WERI-Rb-1 (cell line): ENCODE measurements around the gene TMSB4X.

Experiments
- DNase-seq: peaks from one replicate; pipeline ENCODE4 v3.0.0-alpha.2; 2020
- H3K27ac ChIP-seq: fragments of 250-450 bp; sonication (Bioruptor Pico); 2 replicates; pipeline ENCODE4 v1.5.1; 2020; ENCODE audit warnings: mild to moderate bottlenecking, moderate library complexity
- H3K27me3 ChIP-seq: fragments of 250-450 bp; sonication (Bioruptor Pico); 2 replicates; pipeline ENCODE4 v1.5.1; 2021; ENCODE audit warnings: mild to moderate bottlenecking, low read depth, moderate library complexity; ENCODE audit not compliant: insufficient read depth, severe bottlenecking
- H3K36me3 ChIP-seq: fragments of 250-450 bp; sonication (Bioruptor Pico); 2 replicates; pipeline ENCODE4 v1.5.1; 2020; ENCODE audit warnings: mild to moderate bottlenecking, moderate library complexity
- H3K4me3 ChIP-seq: 2 replicates; pipeline ENCODE4 v1.5.1; 2011; ENCODE audit warnings: low read depth, mild to moderate bottlenecking, control low read depth, low read length
- H3K9me3 ChIP-seq: fragments of 250-450 bp; sonication (Bioruptor Pico); 2 replicates; pipeline ENCODE4 v1.5.1; 2021; ENCODE audit warnings: mild to moderate bottlenecking, moderate library complexity; ENCODE audit not compliant: severe bottlenecking
- TF ChIP-seq, protein P1 (sequence below): IDR thresholded peaks from 2 replicates; pipeline ENCODE4 v1.5.1; 2011; ENCODE audit warnings: low read depth, mild to moderate bottlenecking, control low read depth, inconsistent platforms, low read length

TMSB4X gene

DNA sequence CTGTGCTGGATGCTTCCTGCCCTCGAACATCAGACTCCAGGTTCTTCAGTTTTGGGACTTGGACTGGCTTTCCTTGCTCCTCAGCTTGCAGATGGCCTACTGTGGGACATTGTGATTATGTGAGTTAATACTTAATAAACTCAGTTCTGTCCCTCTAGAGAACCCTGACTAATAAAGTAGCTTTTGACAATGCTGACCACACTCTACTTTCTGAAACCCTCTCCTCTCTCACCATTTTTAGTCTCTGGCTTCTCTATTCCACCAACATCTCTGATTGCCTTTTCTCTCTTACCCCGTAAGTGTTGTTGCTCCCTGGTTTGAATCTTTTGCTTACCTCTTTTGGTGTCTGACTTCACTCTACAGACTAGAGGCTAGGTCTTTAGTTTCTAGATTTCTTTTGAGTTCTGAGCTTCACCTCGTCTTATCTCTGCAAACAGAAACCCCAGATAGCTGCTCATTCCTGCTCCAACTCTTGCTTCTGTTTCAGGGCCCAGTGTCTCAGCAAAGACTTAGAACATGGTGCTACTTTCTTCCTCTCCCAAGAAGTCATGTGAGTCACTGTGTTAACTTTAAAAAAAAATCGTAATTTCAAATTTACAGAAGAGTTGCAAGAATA, 11.4 kb downstream of the TMSB4X start:
- DNase-seq: no peak
- TF ChIP-seq, protein P1, sequence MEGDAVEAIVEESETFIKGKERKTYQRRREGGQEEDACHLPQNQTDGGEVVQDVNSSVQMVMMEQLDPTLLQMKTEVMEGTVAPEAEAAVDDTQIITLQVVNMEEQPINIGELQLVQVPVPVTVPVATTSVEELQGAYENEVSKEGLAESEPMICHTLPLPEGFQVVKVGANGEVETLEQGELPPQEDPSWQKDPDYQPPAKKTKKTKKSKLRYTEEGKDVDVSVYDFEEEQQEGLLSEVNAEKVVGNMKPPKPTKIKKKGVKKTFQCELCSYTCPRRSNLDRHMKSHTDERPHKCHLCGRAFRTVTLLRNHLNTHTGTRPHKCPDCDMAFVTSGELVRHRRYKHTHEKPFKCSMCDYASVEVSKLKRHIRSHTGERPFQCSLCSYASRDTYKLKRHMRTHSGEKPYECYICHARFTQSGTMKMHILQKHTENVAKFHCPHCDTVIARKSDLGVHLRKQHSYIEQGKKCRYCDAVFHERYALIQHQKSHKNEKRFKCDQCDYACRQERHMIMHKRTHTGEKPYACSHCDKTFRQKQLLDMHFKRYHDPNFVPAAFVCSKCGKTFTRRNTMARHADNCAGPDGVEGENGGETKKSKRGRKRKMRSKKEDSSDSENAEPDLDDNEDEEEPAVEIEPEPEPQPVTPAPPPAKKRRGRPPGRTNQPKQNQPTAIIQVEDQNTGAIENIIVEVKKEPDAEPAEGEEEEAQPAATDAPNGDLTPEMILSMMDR: no peak
- Histone ChIP-seq H3K27ac (no peak overlapping the region), H3K4me3 (no peak overlapping the region), H3K9me3 (no peaks in the 10 kb centered on the region), H3K27me3 (no peaks in the 10 kb centered on the region), H3K36me3 (no peaks in the 10 kb centered on the region)

DNA sequence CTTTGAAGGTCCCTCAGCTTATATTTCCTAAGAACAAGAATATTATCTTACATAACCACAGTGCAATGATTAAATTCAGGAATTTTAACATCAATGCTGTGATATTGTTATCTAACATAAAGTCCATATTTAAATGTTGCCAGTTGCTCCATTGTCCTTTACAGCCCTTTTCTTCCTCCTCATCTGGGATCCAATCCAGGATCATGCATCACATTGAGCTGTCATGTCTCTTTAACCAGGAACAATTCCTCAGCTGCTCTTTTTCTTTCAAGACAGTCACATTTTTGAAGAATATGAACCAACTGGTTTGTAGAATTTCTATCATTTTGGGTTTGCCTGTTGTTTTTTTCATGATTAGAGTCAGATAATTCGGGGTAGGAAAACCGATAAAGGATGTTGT, 12.0 kb downstream of the TMSB4X start:
- no peak overlapping the region for H3K4me3 ChIP-seq
- TF ChIP-seq, protein P1: no peak
- no peaks in the 10 kb centered on the region for H3K27me3 ChIP-seq
- DNase-seq: no peak
- H3K36me3 ChIP-seq: no peaks in the 10 kb centered on the region
- H3K9me3 ChIP-seq: no peaks in the 10 kb centered on the region
- no peak overlapping the region for H3K27ac ChIP-seq

DNA sequence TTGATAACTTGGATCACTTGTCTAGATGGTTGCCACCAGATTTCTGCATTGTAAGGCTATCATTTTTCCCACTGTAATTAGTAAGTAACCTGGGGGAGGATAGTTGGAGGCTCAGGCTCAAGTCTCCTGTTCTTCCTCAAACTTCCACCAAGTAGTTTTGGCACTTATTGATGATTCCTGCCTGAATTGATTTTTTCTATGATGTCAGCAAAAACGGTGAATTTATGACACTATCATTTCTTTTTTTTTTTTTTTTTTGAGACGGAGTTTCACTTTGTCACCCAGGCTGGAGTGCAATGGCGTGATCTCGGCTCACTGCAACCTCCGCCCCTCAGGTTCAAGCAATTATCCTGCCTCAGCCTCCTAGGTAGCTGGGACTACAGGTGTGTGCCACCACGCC, 12.4 kb downstream of the TMSB4X start:
- H3K36me3 ChIP-seq: no peaks in the 10 kb centered on the region
- DNase-seq: no peak
- no peak overlapping the region for H3K27ac ChIP-seq
- no peaks in the 10 kb centered on the region for H3K27me3 ChIP-seq
- H3K9me3 ChIP-seq: no peaks in the 10 kb centered on the region
- no peak overlapping the region for H3K4me3 ChIP-seq
- TF ChIP-seq, protein P1: no peak

DNA sequence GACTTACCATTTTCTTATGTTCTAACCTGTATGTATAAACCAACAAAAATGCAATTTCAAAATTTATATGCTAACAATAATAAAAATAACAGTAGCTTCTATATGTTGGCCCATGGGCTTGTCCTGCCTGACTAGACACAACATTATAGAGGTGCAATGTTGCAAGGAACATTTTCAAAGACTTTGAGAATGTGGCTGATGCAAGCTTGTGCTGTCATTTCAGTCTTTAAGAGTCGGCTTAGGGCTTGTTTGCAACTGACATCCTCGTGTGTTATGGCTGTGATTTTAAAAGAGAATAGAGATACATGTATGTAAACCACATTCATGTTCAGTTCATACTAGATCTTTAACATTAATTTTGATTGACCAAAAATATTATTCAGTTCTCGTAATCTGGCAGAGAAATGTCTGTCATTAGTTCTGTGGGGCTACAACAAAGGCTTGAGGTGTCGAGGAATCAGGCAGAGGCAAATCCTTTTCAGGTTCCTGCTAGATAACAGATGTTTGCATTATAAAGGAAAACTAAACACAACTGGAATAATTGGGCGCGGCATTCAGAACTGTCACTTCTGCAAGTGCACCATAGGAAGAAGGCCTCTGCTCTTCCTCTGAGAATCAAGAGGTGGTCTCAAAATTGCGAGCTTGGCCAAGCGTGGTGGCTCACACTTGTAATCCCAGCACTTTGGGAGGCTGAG, 13.1 kb downstream of the TMSB4X start:
- Histone ChIP-seq H3K27me3 (no peaks in the 10 kb centered on the region), H3K4me3 (no peak overlapping the region), H3K36me3 (no peaks in the 10 kb centered on the region), H3K27ac (no peak overlapping the region), H3K9me3 (no peaks in the 10 kb centered on the region)
- TF ChIP-seq, protein P1: no peak
- no peak for DNase-seq

DNA sequence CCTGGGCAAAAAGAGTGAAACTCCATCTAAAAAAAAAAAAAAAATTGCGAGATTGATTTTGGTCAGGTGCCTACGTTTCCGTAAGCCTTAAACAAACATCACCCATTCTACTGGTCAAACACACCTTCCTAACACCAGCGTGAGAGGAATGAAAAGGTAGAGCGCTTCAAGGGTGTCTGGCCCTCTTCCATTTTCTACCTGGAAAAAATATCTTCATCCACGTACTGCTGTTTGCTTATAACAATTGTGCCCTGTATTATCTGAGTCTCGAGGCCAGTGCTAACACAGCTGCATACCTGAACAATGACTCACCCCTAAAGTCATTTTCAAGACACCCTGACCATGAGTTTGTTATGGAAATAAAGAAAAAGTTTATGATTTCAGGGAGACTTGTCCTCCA, 13.9 kb downstream of the TMSB4X start:
- H3K9me3 ChIP-seq: no peaks in the 10 kb centered on the region
- TF ChIP-seq, protein P1: no peak
- H3K27ac ChIP-seq: no peak overlapping the region
- no peaks in the 10 kb centered on the region for H3K36me3 ChIP-seq
- DNase-seq: no peak
- H3K27me3 ChIP-seq: no peaks in the 10 kb centered on the region
- no peak overlapping the region for H3K4me3 ChIP-seq
